Osteocyte (in vitro differentiated cells): Measurements from ENCODE around the gene ATXN2. TPM values are rescaled to one million over a fixed set of nuclear protein-coding genes. Genes with fewer than 3 reads are reported as not detected.

ENCODE experiments used
- DNase-seq: peaks from one replicate; pipeline ENCODE4 v3.0.0; 2021; ENCODE audit warnings: mixed read lengths; ENCODE audit not compliant: unreplicated experiment; ENCODE audit errors: extremely low spot score
- H3K27ac Mint-ChIP-seq: one replicate; pipeline ENCODE4 v1.8.0; 2021; ENCODE audit warnings: mild to moderate bottlenecking, mixed read lengths; ENCODE audit not compliant: unreplicated experiment
- H3K27me3 Mint-ChIP-seq: one replicate; pipeline ENCODE4 v1.8.0; 2021; ENCODE audit warnings: mixed read lengths; ENCODE audit not compliant: unreplicated experiment
- H3K36me3 Mint-ChIP-seq: one replicate; pipeline ENCODE4 v1.8.0; 2021; ENCODE audit warnings: mixed read lengths; ENCODE audit not compliant: unreplicated experiment
- H3K4me1 Mint-ChIP-seq: one replicate; pipeline ENCODE4 v1.8.0; 2021; ENCODE audit warnings: mixed read lengths; ENCODE audit not compliant: unreplicated experiment
- H3K4me3 Mint-ChIP-seq: one replicate; pipeline ENCODE4 v1.8.0; 2021; ENCODE audit warnings: mild to moderate bottlenecking, moderate library complexity, mixed read lengths; ENCODE audit not compliant: unreplicated experiment
- H3K9me3 Mint-ChIP-seq: one replicate; pipeline ENCODE4 v1.8.0; 2021; ENCODE audit warnings: mixed read lengths; ENCODE audit not compliant: unreplicated experiment
- CTCF ChIP-seq: fragments of 200-600 bp; sonication (generic); IDR thresholded peaks from 2 replicates; pipeline ENCODE4 v1.5.0; 2021; ENCODE audit warnings: antibody characterized with exemption, mild to moderate bottlenecking, moderate library complexity
- total RNA-seq: library from RNA; stranded (reverse); gene quantifications from 2 replicates; pipeline ENCODE4 v1.2.1, GENCODE V29; 2021

ATXN2 gene
- total RNA-seq, 1 donor from 2014 or later: 78.9 TPM

GRCh38 chr12:111439657-111440151, 159.4 kb downstream of the ATXN2 start:
- H3K27ac Mint-ChIP-seq: peak overlapping the region; percentile 52
- no peak overlapping the region for H3K4me3 Mint-ChIP-seq
- TF ChIP-seq CTCF: no peak
- DNase-seq: no peak
- no peaks in the 10 kb centered on the region for H3K27me3 Mint-ChIP-seq
- H3K9me3 Mint-ChIP-seq: no peaks in the 10 kb centered on the region
- peaks cover 49% of the 10 kb centered on the region for H3K4me1 Mint-ChIP-seq
- peaks cover 12% of the 10 kb centered on the region for H3K36me3 Mint-ChIP-seq

GRCh38 chr12:111438481-111438880, 160.6 kb downstream of the ATXN2 start:
- Mint-ChIP-seq H3K4me1 (peaks cover 56% of the 10 kb centered on the region), H3K4me3 (no peak overlapping the region), H3K36me3 (peaks cover 10% of the 10 kb centered on the region), H3K9me3 (no peaks in the 10 kb centered on the region), H3K27me3 (no peaks in the 10 kb centered on the region), H3K27ac (peak overlapping the region; percentile 66)
- no peak for DNase-seq
- no peak for TF ChIP-seq CTCF

GRCh38 chr12:111437816-111438454, 161.2 kb downstream of the ATXN2 start:
- no peaks in the 10 kb centered on the region for H3K27me3 Mint-ChIP-seq
- DNase-seq: no peak
- H3K4me3 Mint-ChIP-seq: no peak overlapping the region
- no peak for TF ChIP-seq CTCF
- H3K27ac Mint-ChIP-seq: peak overlapping the region; percentile 78
- H3K4me1 Mint-ChIP-seq: peaks cover 53% of the 10 kb centered on the region
- peaks cover 6% of the 10 kb centered on the region for H3K36me3 Mint-ChIP-seq
- H3K9me3 Mint-ChIP-seq: no peaks in the 10 kb centered on the region

GRCh38 chr12:111436811-111437210, 162.3 kb downstream of the ATXN2 start:
- H3K4me3 Mint-ChIP-seq: no peak overlapping the region

More at GRCh38 chr12:111436811-111437210, 162.3 kb downstream of the ATXN2 start:
- Mint-ChIP-seq H3K36me3 (peaks cover 4% of the 10 kb centered on the region), H3K27me3 (no peaks in the 10 kb centered on the region), H3K4me1 (peaks cover 63% of the 10 kb centered on the region), H3K9me3 (no peaks in the 10 kb centered on the region), H3K27ac (peak overlapping the region; percentile 71)
- DNase-seq: no peak
- TF ChIP-seq CTCF: no peak
